SHP77 (cell line): ENCODE results near the gene DPP8.
"Not testable (repeated sequence)": the region's sequence is repeated elsewhere in the genome, so short reads cannot be mapped to it uniquely, and the experiment has no call there.

Experiments
- DNase-seq, 2 experiments: peaks; one replicate each; lab custom pipeline; 2025; lab: John Stamatoyannopoulos, UW

DPP8 gene

DNA sequence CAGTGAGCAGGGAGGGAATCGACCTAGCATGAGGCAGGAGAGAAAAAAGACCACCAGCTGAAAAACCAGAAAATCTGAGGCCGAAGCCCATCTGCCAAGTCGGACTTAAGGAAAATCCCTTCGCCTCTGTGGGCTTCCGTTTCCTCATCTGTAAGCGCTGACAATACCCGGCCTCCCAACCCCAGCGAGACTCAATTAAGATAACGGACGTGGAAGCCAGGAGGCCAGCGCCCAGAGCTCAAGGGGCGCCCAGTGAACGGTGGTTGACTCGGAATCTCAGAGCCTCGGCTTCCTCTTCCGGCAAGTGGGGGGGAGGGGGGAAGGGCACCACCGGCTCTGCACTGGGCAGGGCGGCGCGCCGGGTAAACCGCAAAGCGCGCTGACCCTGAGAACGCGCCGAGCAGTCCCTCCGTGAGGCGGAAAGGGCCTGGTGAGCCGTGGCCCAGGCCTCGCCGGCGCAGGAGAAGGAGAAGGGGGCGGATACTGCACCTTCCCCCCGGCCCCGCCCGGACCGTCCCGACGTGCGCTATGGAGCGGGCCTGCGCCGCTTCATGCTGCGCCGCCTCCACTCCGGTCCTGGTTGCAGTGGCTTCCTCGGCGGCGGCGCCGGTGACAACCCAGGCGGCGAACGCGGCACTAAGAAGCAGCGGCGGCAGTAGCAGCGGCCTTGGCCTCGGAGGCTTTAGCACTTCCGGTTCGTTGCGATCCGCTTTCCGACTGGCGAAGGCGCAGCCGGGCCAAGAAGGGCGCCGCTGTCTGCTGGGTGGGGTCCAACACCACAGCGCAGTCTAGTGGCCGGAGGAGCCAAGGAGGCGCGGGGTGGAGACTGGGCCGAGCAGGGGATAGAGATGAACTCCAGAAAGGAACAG is at the start of gene DPP8:
Gene DPP8 (minus strand): TSS at position 693 of the 869 bp plus-strand sequence. CDS start 5,136 bp downstream, outside the sequence.
- peak; percentile 94 to 98 for DNase-seq

DNA sequence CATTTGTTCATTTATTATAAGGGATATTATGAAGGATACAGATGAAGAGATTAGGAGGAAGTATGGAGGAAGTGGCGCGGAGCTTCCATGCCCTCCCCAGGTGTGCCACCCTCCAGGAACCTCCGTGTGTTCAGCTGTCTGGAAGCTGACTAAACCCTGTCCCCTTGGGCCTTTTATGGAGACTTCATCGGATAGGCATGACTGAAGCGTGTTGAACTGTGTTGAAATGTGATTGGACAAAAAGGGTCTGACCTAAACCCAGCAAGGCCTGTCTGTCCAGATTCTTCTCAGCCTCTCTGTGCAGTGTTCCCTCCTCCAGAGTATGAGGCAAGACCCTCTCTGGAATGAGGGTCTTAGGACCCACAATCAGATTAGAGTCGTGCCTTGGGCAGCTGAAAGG is 44.4 kb upstream of the DPP8 start:
- DNase-seq: no peak

DNA sequence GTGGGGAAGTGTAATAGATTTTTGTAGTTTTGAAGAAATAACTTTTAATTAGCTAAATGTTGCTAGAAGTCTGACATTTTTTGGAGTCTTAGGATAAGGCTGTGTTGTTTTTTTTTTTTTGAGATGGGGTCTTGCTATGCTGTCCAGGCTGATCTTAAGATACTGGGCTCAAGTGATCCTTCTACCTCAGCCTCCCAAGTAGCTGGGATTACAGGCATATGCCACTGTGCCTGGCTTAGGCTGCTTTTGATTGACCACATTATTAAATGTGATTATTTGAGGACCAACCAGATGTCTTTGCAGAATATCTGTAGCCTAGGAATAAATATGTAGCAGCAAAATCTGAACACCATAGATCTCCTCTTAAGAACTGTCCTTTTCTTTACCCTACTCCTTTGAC is 42.5 kb upstream of the DPP8 start:
- no peak for DNase-seq

DNA sequence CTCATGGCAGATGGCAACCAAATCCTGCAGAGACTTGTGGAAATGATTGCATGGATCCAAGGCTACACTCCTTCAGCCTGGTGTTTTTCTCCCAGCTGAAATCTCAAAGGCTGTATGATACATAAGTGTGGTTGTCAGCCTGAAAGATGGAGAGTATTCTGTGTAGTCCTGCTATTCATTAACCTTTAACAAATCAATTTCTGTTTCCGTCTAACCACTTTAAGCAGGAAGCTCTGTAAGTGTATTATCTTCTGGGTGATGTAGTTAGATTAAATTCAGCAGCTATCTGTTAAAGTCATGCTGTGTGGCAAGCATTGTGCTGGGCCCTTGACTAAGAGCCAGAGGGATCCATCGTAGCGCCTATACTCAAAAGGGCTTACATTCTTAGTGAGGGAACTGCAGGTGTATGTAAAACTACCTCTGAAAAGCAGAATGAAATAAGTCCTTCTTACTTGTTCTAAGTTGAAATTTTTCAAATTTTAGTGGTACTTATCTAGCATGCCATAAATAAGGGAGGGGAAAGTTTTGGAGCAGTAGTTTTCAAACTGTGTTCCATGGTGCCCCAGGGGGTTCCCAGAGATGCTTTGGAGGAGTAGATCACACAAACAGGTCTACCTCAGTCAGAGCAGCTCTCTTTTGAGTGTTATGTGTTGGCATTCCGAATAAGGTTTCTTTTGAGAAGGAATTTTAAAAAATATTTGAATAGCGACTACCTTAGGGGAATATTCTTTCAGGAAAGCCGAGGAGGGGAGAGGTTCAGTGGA is 41.7 kb upstream of the DPP8 start:
- DNase-seq: no peak

DNA sequence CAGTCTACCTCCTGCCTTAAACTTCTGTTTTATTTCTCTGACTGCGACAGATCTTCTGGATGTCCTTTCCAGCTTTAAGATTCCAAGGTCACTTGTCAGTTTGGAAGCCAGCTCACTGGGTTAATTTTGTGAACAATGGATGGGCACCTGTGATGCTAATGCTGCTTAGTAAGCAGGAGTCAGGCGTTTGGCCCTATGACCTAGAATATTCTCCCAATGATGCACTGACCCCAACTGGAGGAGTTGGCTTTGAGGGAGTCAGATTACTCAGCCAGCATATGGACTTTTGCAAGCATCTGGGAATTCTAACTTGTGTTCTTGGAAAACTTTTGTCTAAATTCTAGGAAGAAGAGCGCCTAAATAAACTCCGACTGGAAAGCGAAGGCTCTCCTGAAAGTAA is 40.8 kb upstream of the DPP8 start:
- no peak for DNase-seq

DNA sequence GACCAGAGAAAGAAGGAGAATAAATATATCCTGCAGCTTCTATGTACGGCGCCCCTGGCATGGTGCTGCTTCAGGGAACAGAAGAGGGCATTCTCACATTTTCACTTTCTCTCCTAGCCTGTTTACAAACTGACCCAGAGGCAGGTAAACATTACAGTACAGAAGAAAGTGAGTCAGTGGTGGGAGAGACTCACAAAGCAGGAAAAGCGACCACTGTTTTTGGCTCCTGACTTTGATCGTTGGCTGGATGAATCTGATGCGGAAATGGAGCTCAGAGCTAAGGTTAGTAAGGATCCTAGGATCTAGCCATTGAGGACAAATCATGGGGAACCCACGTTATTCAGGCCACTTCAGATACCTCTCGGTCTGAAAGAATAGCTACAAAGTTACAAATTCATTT is 39.1 kb upstream of the DPP8 start:
- no peak for DNase-seq

DNA sequence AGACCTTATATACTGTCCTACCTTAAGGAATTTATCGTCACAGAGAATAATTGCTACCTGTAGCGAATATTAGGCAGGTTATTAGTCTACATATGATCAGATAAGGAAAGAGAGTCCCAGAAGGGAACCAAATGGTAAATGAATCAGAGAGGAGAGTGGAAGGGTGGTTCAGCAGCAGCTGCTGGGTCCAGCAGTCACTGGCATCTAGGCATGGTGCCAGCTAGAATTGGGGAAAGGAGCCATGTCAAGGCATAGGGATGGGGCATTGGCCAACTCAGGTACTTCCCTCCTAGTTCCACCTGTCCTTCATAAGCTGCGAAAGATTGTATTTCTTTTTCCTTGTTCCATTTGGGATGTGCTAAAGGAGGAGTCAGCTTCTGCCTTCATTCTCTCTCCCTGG is 36.2 kb upstream of the DPP8 start:
- no peak for DNase-seq

DNA sequence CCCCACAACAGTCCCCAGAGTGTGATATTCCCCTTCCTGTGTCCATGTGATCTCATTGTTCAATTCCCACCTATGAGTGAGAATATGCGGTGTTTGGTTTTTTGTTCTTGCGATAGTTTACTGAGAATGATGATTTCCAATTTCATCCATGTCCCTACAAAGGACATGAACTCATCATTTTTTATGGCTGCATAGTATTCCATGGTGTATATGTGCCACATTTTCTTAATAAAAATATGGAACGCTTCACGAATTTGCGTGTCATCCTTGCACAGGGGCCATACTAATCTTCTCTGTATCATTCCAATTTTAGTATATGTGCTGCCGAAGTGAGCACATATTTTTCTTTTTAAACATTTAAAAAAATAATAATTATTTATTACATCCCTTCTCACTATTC is 35.4 kb upstream of the DPP8 start:
- not testable (repeated sequence) for DNase-seq

DNA sequence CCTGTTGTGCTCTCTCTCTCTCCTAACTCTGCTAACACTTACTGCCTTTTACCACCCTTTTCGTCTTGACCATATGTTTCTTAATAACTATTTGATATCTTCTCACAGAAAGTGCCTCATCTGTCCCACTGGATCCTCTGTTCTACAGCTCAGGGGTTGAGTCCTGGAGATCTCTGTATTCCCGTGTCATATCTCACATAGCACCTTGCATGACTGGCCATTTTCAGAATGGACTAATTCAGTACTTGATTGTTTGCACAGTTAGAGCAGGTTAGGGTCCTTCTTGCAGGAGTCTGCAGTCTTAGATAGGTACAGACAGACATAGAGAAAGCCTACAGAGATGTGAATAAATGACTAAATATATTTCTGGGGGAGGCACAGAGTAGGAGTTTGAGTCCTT is 33.7 kb upstream of the DPP8 start:
- DNase-seq: no peak

DNA sequence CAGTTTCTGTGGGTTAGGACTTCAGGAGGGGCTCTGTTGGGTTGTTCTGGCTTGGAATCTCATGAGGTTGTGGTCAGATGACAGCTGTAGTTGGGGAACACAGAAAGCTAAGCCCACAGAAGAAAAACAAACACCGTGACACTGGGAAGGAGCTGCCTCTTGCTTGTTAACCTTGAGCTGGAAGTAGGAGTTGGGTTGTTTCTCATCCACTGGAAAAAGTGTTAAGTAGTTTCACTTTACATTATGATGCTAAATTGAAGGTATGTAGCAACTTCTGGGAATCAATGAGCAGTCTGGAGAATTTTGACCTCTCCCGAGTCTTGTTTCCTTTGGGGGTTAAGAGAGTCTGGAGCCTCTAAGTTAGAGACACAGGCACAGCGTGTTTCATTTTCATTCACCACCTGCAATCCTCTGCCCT is 33.2 kb upstream of the DPP8 start:
- no peak for DNase-seq

DNA sequence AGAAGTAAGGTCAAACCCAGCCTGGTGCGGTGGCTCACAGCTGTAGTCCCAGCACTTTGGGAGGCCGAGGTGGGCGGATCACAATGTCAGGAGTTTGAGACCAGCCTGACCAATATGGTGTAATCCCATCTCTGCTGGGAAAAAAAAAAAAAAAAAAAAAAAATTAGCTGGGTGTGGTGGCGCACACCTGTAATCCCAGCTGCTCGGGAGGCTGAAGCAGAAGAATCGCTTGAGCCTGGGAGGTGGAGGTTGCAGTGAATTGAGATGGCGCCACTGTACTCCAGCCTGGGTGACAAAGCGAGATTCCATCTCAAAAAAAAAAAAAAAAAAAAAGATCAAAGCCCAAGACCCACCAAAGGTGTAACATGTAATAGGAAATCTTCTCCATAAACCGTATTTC is 31.8 kb upstream of the DPP8 start:
- DNase-seq: not testable (repeated sequence)

DNA sequence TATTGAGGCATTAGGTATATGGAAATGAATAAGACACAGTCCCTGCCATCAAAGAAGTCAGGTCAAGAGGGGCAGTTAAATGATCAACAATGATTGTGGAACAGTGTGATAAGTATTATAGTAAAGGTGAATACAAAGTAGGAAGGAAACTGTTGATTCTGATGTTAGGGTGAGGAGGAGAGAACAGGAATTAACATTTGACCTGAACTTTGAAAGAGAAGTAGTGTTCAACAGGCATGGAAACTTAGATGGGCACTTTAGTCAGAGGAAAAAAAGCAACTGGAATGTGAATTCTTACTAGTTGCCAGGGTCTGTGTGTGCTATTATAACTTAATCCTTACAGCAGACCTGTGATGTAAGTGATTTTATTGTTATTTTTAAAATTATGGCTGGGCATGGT is 30.4 kb upstream of the DPP8 start:
- DNase-seq: no peak

DNA sequence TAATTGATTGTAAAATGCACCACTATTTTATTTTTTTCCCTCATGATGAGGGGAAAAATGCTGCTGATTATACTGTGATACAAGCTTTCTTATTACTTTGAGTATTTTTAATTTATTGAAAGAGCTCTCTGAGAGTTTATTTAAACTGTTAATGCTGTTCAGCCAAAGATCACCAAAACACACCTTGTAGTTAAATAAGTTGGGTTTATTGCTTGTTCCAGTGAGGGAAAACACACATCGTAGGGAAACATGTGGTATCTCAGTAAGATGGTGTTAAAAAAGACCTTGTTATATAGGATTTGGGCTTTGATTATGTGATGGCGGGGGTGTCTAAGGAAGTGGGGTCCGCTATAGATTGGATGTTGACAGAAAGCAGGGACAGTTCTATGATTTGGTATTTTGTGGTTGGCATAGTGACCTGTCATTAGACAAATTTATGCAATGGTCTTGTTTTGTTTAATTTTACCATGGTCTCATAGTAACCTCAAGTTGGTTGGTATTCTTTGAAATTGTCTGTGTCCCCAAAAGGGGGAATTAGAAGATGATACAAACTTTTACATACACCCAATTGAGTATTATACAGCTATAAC is 23.8 kb upstream of the DPP8 start:
- DNase-seq: no peak

DNA sequence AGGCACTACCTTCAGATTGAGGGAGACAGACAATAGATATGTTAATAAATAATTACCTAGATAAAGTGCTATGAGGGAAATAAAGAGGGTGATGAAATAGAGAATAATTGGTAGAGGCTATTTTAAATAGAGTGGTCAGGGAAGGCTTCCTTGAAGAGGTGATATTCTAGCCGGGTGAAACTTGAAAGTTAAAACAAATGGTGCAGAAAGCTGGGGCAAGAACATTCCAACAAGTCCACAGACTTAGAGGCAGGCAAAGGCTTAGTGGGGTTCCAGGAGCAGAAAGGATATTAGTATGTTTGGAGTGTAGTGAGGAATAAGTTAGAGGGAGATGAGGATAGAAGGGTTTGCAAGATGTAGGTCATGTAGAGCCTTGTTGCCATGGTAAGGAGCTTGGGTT is 22.8 kb upstream of the DPP8 start:
- DNase-seq: no peak

DNA sequence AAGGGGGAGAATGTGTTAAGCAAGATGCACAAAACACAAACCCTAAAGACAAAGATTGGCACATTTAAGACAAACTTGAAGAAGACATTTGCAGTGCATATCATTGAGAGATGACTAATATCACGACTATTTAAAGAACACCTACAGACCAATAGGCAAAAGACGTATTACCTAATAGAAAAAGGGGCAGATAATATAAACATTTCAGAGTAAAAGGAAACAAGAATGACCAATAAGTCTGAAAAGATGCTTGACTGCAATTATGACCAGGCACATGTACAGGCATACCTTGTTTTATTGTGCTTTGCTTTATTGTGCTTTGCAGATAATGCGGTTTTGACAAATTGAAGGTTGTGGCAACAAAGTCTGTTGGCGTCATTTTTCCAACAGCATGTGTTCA is 17.7 kb upstream of the DPP8 start:
- no peak for DNase-seq

DNA sequence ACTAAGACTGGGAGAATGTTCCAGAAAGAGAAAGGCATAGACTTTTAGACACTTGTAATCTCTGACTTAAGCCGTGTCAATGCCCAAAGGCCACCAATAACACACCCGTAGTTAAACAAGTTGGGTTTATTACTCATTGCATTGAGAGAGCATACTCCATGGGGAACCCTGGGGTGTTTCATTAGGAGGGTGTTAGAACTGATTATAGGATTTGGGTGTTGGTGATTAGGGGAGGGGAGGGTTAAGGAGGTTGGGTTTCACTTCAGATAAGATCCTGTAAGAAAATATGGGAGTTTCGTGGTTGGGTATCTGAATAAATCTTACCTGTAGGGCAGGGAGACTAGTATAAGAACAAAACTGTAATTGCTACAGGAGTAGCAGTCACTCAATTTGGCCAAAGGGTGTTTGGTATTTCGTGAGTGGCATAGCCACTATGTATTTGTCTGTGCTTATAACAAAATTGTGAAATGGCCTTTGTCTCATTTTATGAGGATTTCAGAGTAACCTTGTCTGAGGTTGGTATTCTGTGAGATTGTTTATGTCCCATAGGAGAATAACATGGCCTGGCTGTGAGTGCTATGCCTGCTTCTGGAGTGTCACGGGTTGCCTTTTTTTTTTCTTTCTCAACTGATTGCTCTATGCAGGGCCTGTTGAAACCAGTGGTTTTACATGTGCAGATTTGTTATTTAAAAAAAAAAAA is 15.7 kb upstream of the DPP8 start:
- no peak for DNase-seq

DNA sequence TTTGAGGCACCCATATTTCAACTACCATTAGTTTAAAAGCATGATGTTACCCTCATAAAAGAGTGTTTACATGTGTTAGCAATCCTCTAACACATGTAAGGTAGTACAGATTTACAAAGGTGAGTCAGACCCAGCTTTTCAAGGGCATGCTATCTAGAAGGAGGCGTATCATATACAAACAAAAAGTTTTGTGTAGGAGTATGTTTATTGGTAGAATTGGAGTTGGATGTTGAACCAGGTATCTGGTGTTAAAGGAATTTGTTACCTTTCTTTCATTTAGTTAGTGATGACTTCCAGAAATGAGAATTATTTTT is 15.2 kb upstream of the DPP8 start:
- no peak for DNase-seq

DNA sequence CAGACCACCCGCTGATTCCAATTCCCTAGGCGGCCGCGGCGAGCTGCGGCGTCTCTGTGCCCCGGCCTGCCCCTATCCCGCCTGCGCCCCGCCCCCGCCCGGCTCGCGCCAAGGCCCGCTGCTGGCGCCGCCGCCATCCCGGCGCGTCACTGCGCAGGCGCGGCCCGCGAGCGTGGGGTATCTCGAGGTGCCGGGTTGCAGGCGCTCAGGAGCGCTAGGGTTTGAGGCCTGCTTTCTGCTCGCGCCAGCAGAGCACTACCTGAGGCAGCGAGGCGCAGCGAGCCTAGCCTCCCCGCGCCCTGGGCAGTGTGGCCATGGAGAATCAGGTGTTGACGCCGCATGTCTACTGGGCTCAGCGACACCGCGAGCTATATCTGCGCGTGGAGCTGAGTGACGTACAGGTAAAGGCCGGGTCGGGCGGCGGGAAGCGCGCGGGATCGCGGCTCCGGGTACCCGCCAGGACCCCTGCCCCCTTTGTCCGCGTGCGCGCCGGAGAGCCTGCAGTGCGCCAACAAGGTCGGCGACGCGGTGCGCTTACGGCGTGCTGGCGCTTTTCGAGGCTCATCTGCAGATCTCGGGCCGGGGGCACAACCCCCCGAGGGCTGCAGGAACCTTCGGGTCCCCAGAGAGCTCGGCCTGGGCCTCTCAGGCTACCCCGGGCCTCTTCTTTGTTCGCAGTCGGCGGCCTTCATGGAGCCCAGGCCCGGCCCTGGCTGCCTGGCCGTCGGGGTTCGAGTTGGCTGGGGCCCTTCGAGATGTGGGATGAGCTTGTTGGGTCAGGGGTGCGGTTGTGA is 13.0 kb upstream of the DPP8 start, which contains the start of gene HACD3:
Gene HACD3 (plus strand): TSS at position 146 of the 794 bp plus-strand sequence. CDS start 169 bp downstream, at position 315.
- peak; percentile 85 to 96 for DNase-seq

DNA sequence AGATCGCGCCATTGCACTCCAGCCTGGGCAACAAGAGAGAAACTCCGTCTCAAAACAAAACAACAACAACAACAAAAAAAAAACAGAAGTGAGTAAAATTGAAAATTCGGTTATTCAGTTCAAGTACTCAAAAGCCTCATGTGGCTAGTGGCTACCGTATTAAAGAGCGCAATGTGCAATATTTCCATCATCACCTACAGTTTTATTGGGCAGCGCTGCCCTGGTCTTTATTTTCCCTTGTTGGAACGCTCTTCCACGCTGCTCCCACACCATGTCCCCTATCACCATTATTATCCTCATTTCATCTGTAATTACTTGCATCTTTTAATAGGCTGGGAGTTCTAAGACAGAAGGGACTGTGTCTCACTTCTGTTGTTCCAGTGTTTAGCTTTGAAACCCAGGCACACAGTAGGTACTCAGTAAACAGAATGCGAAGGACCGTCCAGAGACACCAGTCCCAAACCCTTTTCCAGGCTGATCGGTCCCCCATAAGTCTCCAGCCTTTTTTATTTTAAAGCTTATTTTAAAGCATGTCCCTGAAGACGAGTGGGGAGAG is 12.4 kb upstream of the DPP8 start:
- DNase-seq: no peak

DNA sequence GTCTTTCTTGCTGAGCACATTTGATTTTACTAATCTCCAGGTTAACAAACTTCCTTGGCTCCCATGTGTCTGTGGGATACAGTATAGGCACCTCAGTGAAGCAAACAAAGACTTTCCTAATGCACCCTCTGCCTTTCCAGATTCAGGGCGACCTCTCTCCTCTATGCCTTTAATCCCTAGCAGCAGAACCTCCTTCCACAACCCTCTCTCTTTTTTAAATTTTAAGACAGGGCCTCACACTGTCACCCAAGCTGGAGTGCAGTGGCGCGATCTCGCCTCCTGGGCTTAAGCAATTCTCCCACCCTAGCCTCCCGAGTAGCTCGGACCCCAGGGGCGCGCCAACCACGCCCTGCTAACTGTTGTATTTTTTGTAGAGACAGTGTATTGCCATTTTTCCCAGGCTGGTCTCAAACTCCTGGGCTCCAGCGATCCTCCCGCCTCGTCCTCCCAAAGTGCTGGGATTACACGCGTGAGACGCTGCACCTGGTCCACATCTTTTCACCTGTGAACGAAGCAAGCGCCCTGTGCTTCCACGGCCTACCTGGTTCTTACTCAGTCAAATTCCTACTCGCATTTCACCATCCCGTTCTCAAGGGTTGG is 11.1 kb upstream of the DPP8 start:
- no peak for DNase-seq

DNA sequence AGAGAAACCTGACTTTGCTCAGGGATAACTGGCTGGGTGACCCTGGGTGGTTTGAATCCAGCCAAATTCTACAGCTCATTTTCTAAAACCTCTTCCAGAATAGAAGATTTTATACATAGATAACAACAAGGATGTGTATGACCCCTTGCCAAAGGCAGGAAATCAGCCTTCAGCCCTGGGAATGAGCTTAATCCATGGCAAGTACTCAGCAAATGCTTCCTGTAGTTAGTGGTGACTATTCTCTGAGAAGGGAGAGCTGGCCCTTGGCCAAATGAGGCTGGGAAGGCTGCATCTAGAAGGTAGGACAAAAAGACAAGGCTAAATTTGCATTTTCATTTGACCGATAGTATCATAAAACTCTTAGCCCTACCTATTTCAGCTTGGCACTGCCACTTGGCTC is 8.1 kb upstream of the DPP8 start:
- peak in 1 of 2 experiments; percentile 12 for DNase-seq
